Natural killer cell treated with Interleukin-12 subunit alpha and Interleukin-12 subunit beta and Interleukin-15 and Interleukin-18, amount 100 ng/mL, for 72 hours (primary cell): ENCODE measurements around the gene ZNF334. TPM values are rescaled to one million over a fixed set of nuclear protein-coding genes. Genes with fewer than 3 reads are reported as not detected.

Source experiments
- ATAC-seq, 2 donors: fragments of 150-1000 bp; cut with Tn5 transposase in 1 of 2; sonication (Bioruptor Pico), chemical (Tn5 transposase) in 1 of 2; 2 replicates each; pipeline ENCODE4 v1.10.0; 2021
- DNase-seq: peaks from one replicate; pipeline ENCODE4 v3.0.0; 2022; ENCODE audit warnings: low spot score
- H3K27ac Mint-ChIP-seq, 2 donors: 1 replicate in 1 of 2; 2 replicates in 1 of 2; pipeline ENCODE4 v1.8.0; 2022; ENCODE audit warnings: mixed read lengths in 2 of 2, mild to moderate bottlenecking in 1 of 2, moderate library complexity in 1 of 2
- H3K27me3 Mint-ChIP-seq, 2 donors: 1 replicate in 1 of 2; 2 replicates in 1 of 2; pipeline ENCODE4 v1.8.0; 2022; ENCODE audit warnings: mixed read lengths in 2 of 2
- H3K36me3 Mint-ChIP-seq: one replicate; pipeline ENCODE4 v1.8.0; 2022; ENCODE audit warnings: mixed read lengths
- H3K4me1 Mint-ChIP-seq, 2 donors: 1 replicate in 1 of 2; 2 replicates in 1 of 2; pipeline ENCODE4 v1.8.0; 2022; ENCODE audit warnings: low read depth in 2 of 2, mixed read lengths in 2 of 2, mild to moderate bottlenecking in 1 of 2
- H3K4me3 Mint-ChIP-seq: one replicate; pipeline ENCODE4 v1.8.0; 2022; ENCODE audit warnings: mixed read lengths
- H3K9me3 Mint-ChIP-seq: 2 replicates; pipeline ENCODE4 v1.8.0; 2022; ENCODE audit warnings: mixed read lengths
- total RNA-seq, 2 donors: library from RNA; stranded (reverse); gene quantifications; one replicate each; pipeline ENCODE4 v1.2.3, GENCODE V29; 2022

Gene ZNF334
- total RNA-seq, 2 donors from 2014 or later, result 0.70 to 0.78 TPM

- no peaks in the 10 kb centered on the region for H3K4me1 Mint-ChIP-seq
- H3K4me3 Mint-ChIP-seq, result no peak overlapping the region
- peaks cover 24 to 33% of the 10 kb centered on the region in 2 donors for H3K27me3 Mint-ChIP-seq
- DNase-seq (no peak), ATAC-seq (no peak)
- H3K27ac Mint-ChIP-seq, result no peak overlapping the region
- H3K36me3 Mint-ChIP-seq, result peaks cover 16% of the 10 kb centered on the region
- peaks cover 9% of the 10 kb centered on the region for H3K9me3 Mint-ChIP-seq
These were observed 56.9 kb downstream of the ZNF334 start for GRCh38 chr20:46456255-46457028.

DNA sequence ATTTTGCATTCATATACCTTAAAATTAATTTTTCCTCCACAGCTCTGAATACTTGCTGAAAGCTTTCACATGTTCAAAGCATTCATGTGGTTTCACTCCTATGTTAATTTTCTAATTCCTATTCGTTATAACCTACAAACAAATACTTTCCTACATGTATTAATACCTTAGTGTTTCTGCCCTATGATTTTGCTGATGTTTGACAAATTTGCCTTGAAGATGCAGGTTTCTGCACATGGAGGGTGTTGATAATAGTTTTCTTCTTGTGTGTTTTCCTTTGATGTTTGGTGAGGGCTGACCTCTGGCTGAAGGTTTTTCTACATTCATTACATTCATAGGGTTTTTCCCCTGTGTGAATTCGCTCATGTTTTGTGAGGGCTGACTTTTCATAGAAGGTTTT lies 57.6 kb downstream of the ZNF334 start:
- no peak for DNase-seq
- H3K27ac Mint-ChIP-seq, result no peak overlapping the region
- H3K4me3 Mint-ChIP-seq, result no peak overlapping the region
- ATAC-seq, result no peak
- H3K27me3 Mint-ChIP-seq, result peaks cover 24 to 37% of the 10 kb centered on the region in 2 donors
- no peaks in the 10 kb centered on the region for H3K4me1 Mint-ChIP-seq
- peaks cover 16% of the 10 kb centered on the region for H3K36me3 Mint-ChIP-seq
- peaks cover 9% of the 10 kb centered on the region for H3K9me3 Mint-ChIP-seq

Other genes with a start within 250 kb of the ZNF334 start
- gene CDH22, start 205.1 kb downstream of the ZNF334 start, total RNA-seq, result not detected
- 100 to 1,000 TPM in 1 of 2 donors, 10 to 100 TPM in 1; 92.3 to 100 TPM for gene ELMO2, start 106.9 kb downstream of the ZNF334 start, total RNA-seq
- under 1 TPM in 1 of 2 donors, not detected in 1; 0.31 TPM for gene OCSTAMP, start 37.1 kb upstream of the ZNF334 start, total RNA-seq
- gene SLC13A3, start 137.9 kb upstream of the ZNF334 start, total RNA-seq, result under 1 TPM; 0.47 to 0.55 TPM
- gene TP53RK, start 175.9 kb upstream of the ZNF334 start, total RNA-seq, result 10 to 100 TPM; 14.1 to 16.8 TPM
- 1 to 10 TPM in 1 of 2 donors, under 1 TPM in 1; 0.64 to 1.5 TPM for gene SLC2A10, start 196.1 kb upstream of the ZNF334 start, total RNA-seq